ENCODE data around the gene CD300LF. TPM values are rescaled to one million over a fixed set of nuclear protein-coding genes. Genes with fewer than 3 reads are reported as not detected.

Gene CD300LF
- polyA plus RNA-seq, 3 donors, result 112 to 184 (median 175) TPM

- intact Hi-C loops (cut with micrococcal nuclease), result no loop called here
- TF ChIP-seq CTCF (IDR thresholded peaks at IDR 0.05), result no peak
- no peaks in the 10 kb centered on the region for H3K79me2 ChIP-seq (ENCODE audit: insufficient read depth, low read length)
- H3K4me2 ChIP-seq (replicated peaks; ENCODE audit: extremely low read depth, low read length, poor library complexity, severe bottlenecking), result no peak overlapping the region
- no peaks in the 10 kb centered on the region for H3K36me3 ChIP-seq (replicated peaks in 1 of 2; ENCODE audit: control insufficient read depth in 1 of 2, insufficient read depth in 2 of 2, low read length in 2 of 2)
- no peak overlapping the region for H2AFZ ChIP-seq (ENCODE audit: insufficient read depth, low read depth, low read length, poor library complexity, severe bottlenecking)
- H3K27ac ChIP-seq (ENCODE audit: low read depth in 1 of 2, low read length in 2 of 2), result no peak overlapping the region
- H3K9ac ChIP-seq (ENCODE audit: insufficient read depth, low read length, poor library complexity, severe bottlenecking), result no peak overlapping the region
- Mint-ChIP-seq H3K27ac (no peak overlapping the region), H3K4me1 (peaks cover 23% of the 10 kb centered on the region), H3K4me3 (no peak overlapping the region), H3K36me3 (no peaks in the 10 kb centered on the region), H3K9me3 (peaks cover 0 to 3% (median 0%) of the 10 kb centered on the region in 7 donors), H3K27me3 (ENCODE audit: low read depth in 3 of 3) (peaks cover 0 to 3% (median under 1%) of the 10 kb centered on the region in 3 donors)
- 97% methylated on average over 3 of the region's 3 CpGs for WGBS (ENCODE audit: insufficient coverage)
- H4K20me1 ChIP-seq (ENCODE audit: insufficient read depth, low read length), result no peaks in the 10 kb centered on the region
- no peaks in the 10 kb centered on the region for H3K27me3 ChIP-seq (ENCODE audit: control insufficient read depth in 2 of 2, insufficient read depth in 2 of 2, low read length in 2 of 2)
- H3K4me3 ChIP-seq (replicated peaks in 1 of 3; ENCODE audit: low read depth in 2 of 3, low read length in 3 of 3), result no peak overlapping the region
- H3K4me1 ChIP-seq (ENCODE audit: control insufficient read depth in 1 of 2, insufficient read depth in 2 of 2, low read length in 2 of 2), result peaks cover 16 to 21% of the 10 kb centered on the region in 2 donors
- H3K9me3 ChIP-seq (replicated peaks in 1 of 2; ENCODE audit: control insufficient read depth in 1 of 2, insufficient read depth in 1 of 2, low read length in 2 of 2), result no peaks in the 10 kb centered on the region
- DNase-seq, result no peak
These were observed 16.0 kb upstream of the CD300LF start for GRCh38 chr17:74728702-74729075.

GRCh38 chr17:74728033-74728701 is 15.4 kb upstream of the CD300LF start:
- intact Hi-C loops (cut with micrococcal nuclease), result no loop called here
- no peaks in the 10 kb centered on the region for H3K27me3 ChIP-seq (ENCODE audit: control insufficient read depth in 2 of 2, insufficient read depth in 2 of 2, low read length in 2 of 2)

More at GRCh38 chr17:74728033-74728701, 15.4 kb upstream of the CD300LF start:
- H3K4me3 ChIP-seq (replicated peaks in 1 of 3; ENCODE audit: low read depth in 2 of 3, low read length in 3 of 3), result no peak overlapping the region
- no peak overlapping the region for H3K4me3 Mint-ChIP-seq
- DNase-seq, result no peak
- no peak overlapping the region for H3K9ac ChIP-seq (ENCODE audit: insufficient read depth, low read length, poor library complexity, severe bottlenecking)
- WGBS (ENCODE audit: insufficient coverage), result 93% methylated on average over 3 of the region's 3 CpGs
- H2AFZ ChIP-seq (ENCODE audit: insufficient read depth, low read depth, low read length, poor library complexity, severe bottlenecking), result no peak overlapping the region
- H3K36me3 ChIP-seq (replicated peaks in 1 of 2; ENCODE audit: control insufficient read depth in 1 of 2, insufficient read depth in 2 of 2, low read length in 2 of 2), result no peaks in the 10 kb centered on the region
- H3K27ac Mint-ChIP-seq, result no peak overlapping the region
- peaks cover 0 to 3% (median 2%) of the 10 kb centered on the region in 3 donors for H3K27me3 Mint-ChIP-seq (ENCODE audit: low read depth in 3 of 3)
- H3K9me3 Mint-ChIP-seq, result peaks cover 0 to 3% (median 0%) of the 10 kb centered on the region in 7 donors
- no peaks in the 10 kb centered on the region for H3K36me3 Mint-ChIP-seq
- H3K4me1 Mint-ChIP-seq, result peaks cover 23% of the 10 kb centered on the region
- H3K9me3 ChIP-seq (replicated peaks in 1 of 2; ENCODE audit: control insufficient read depth in 1 of 2, insufficient read depth in 1 of 2, low read length in 2 of 2), result no peaks in the 10 kb centered on the region
- H4K20me1 ChIP-seq (ENCODE audit: insufficient read depth, low read length), result no peaks in the 10 kb centered on the region
- H3K27ac ChIP-seq (ENCODE audit: low read depth in 1 of 2, low read length in 2 of 2), result no peak overlapping the region
- no peaks in the 10 kb centered on the region for H3K79me2 ChIP-seq (ENCODE audit: insufficient read depth, low read length)
- H3K4me1 ChIP-seq (ENCODE audit: control insufficient read depth in 1 of 2, insufficient read depth in 2 of 2, low read length in 2 of 2), result peaks cover 16 to 21% of the 10 kb centered on the region in 2 donors
- TF ChIP-seq CTCF (IDR thresholded peaks at IDR 0.05), result no peak
- H3K4me2 ChIP-seq (replicated peaks; ENCODE audit: extremely low read depth, low read length, poor library complexity, severe bottlenecking), result no peak overlapping the region

Measured in CD14-positive monocyte (primary cell).